GM12891 (cell line): ENCODE measurements around the gene RFX3.

Experiments used
- DNase-seq: peaks from one replicate; pipeline ENCODE4 v3.0.0; 2011; ENCODE audit warnings: low spot score; ENCODE audit not compliant: insufficient read length
- FAIRE-seq: peaks from 2 replicates; lab custom pipeline; 2011; peaks lifted over from hg19 to GRCh38; lab: Jason Lieb, UNC
- PAX5 ChIP-seq: IDR thresholded peaks from 2 replicates; pipeline ENCODE4 v1.6.1; 2011; ENCODE audit warnings: low read length, moderate library complexity, mild to moderate bottlenecking; ENCODE audit not compliant: insufficient read depth, severe bottlenecking
- POLR2A ChIP-seq: IDR thresholded peaks from 2 replicates; pipeline ENCODE4 v1.6.1; 2011; ENCODE audit warnings: low read depth, low read length, control low read depth
- POLR2AphosphoS5 ChIP-seq: IDR thresholded peaks from 2 replicates; pipeline ENCODE4 v1.6.1; 2011; ENCODE audit warnings: low read depth, low read length, control low read depth
- POU2F2 ChIP-seq: IDR thresholded peaks from 2 replicates; pipeline ENCODE4 v1.6.1; 2011; ENCODE audit warnings: low read depth, mild to moderate bottlenecking, control low read depth, low read length, moderate library complexity
- SPI1 ChIP-seq: IDR thresholded peaks from 2 replicates; pipeline ENCODE4 v1.6.1; 2011; ENCODE audit warnings: low read depth, low read length, control low read depth
- TAF1 ChIP-seq: IDR thresholded peaks from 2 replicates; pipeline ENCODE4 v1.6.1; 2011; ENCODE audit warnings: low read depth, low read length, control low read depth

RFX3 gene

GRCh38 chr9:3498691-3499090, 27.1 kb downstream of the RFX3 start:
- TF ChIP-seq POLR2A = no peak
- TF ChIP-seq SPI1 = no peak
- TF ChIP-seq TAF1 = no peak
- no peak for TF ChIP-seq POU2F2
- no peak for TF ChIP-seq PAX5
- no peak for TF ChIP-seq POLR2AphosphoS5
- no peak for DNase-seq
- FAIRE-seq = no peak

GRCh38 chr9:3497857-3498256, 27.9 kb downstream of the RFX3 start:
- no peak for DNase-seq
- TF ChIP-seq PAX5 = no peak
- FAIRE-seq = peak; percentile 54

GRCh38 chr9:3497401-3497800, 28.4 kb downstream of the RFX3 start:
- DNase-seq (no peak), FAIRE-seq (no peak)
- TF ChIP-seq SPI1 (no peak), POU2F2 (no peak), POLR2AphosphoS5 (no peak), POLR2A (no peak), PAX5 (no peak), TAF1 (no peak)

GRCh38 chr9:3495855-3496254, 29.9 kb downstream of the RFX3 start:
- TF ChIP-seq PAX5 (no peak), SPI1 (no peak), POLR2A (no peak), TAF1 (no peak), POU2F2 (no peak), POLR2AphosphoS5 (no peak)
- FAIRE-seq (no peak), DNase-seq (no peak)

GRCh38 chr9:3492214-3492613, 33.6 kb downstream of the RFX3 start:
- peak; percentile 40 for FAIRE-seq
- DNase-seq = no peak
- TF ChIP-seq PAX5 (no peak), POLR2A (no peak)

- DNase-seq = no peak
- TF ChIP-seq POLR2AphosphoS5 (no peak), SPI1 (no peak)
- no peak for FAIRE-seq
Measured at GRCh38 chr9:3491450-3491849, 34.4 kb downstream of the RFX3 start.

GRCh38 chr9:3490957-3491356, 34.8 kb downstream of the RFX3 start:
- peak; percentile 60 for FAIRE-seq
- no peak for TF ChIP-seq POLR2A
- TF ChIP-seq SPI1 = no peak
- no peak for TF ChIP-seq TAF1
- no peak for TF ChIP-seq POLR2AphosphoS5
- TF ChIP-seq POU2F2 = no peak
- no peak for TF ChIP-seq PAX5
- no peak for DNase-seq

GRCh38 chr9:3482578-3482977, 43.2 kb downstream of the RFX3 start:
- FAIRE-seq (no peak), DNase-seq (no peak)
- TF ChIP-seq TAF1 = no peak
- no peak for TF ChIP-seq PAX5
- no peak for TF ChIP-seq SPI1
- TF ChIP-seq POLR2AphosphoS5 = no peak
- TF ChIP-seq POU2F2 = no peak
- TF ChIP-seq POLR2A = no peak

GRCh38 chr9:3480353-3480655, 45.5 kb downstream of the RFX3 start:
- TF ChIP-seq POU2F2 = no peak
- TF ChIP-seq TAF1 = no peak
- TF ChIP-seq SPI1 = no peak
- no peak for TF ChIP-seq POLR2A
- TF ChIP-seq PAX5 = no peak
- no peak for TF ChIP-seq POLR2AphosphoS5

GRCh38 chr9:3479514-3480352, 46.1 kb downstream of the RFX3 start:
- FAIRE-seq = peak; percentile 83
- DNase-seq = no peak
- TF ChIP-seq TAF1 (no peak), SPI1 (peak; percentile 87)

More at GRCh38 chr9:3480353-3480655, 45.5 kb downstream of the RFX3 start:
- DNase-seq = no peak
- FAIRE-seq = no peak

- FAIRE-seq (peak; percentile 84), DNase-seq (no peak)
- TF ChIP-seq POU2F2 = no peak
- TF ChIP-seq SPI1 = peak; percentile 92
Measured at GRCh38 chr9:3478549-3478953, 47.2 kb downstream of the RFX3 start.

- peak; percentile 26 for FAIRE-seq
- TF ChIP-seq POU2F2 (no peak), TAF1 (no peak), POLR2AphosphoS5 (no peak), POLR2A (no peak), PAX5 (no peak), SPI1 (no peak)
- no peak for DNase-seq
Measured at GRCh38 chr9:3477236-3477834, 48.5 kb downstream of the RFX3 start.
